PC-3 (cell line): ENCODE measurements around the gene GPN3. TPM values are rescaled to one million over a fixed set of nuclear protein-coding genes. Genes with fewer than 3 reads are reported as not detected.
"Not testable (repeated sequence)": the region's sequence is repeated elsewhere in the genome, so short reads cannot be mapped to it uniquely, and the experiment has no call there.

ENCODE experiments used
- ATAC-seq: fragments of 200-7000 bp; cut with Tn5 transposase; 2 replicates; pipeline ENCODE4 v1.9.1; 2020; ENCODE audit warnings: mild to moderate bottlenecking, moderate library complexity
- BruUV-seq: library from RNA; stranded (reverse); fragments of 400-500 nt; replicated peaks from 2 replicates; lab custom pipeline; 2021; lab: Mats Ljungman, UMichigan
- CTCF ChIA-PET: fragments of 300-600 bp; sonication (Branson Sonifier 250); formaldehyde crosslinking; loops from one replicate; lab custom pipeline; 2022; ENCODE audit warnings: antibody characterized with exemption; lab: Charles Lee
- POLR2A ChIA-PET: fragments of 300-600 bp; sonication (Branson Sonifier 250); formaldehyde crosslinking; loops from one replicate; lab custom pipeline; 2022; ENCODE audit warnings: antibody characterized with exemption; ENCODE audit not compliant: unreplicated experiment; lab: Charles Lee
- DNase-seq: peaks from one replicate; pipeline ENCODE4 v3.0.0-alpha.2; 2015
- H2AFZ ChIP-seq: fragments of 300-600 bp; sonication (generic); 2 replicates; pipeline ENCODE4 v1.6.0; 2016; ENCODE audit warnings: antibody characterized with exemption, low read length
- H3F3A ChIP-seq: fragments of 300-600 bp; sonication (generic); one replicate; pipeline ENCODE4 v1.6.0; 2017; ENCODE audit warnings: antibody characterized with exemption, low read length, control low read depth, mild to moderate bottlenecking; ENCODE audit not compliant: unreplicated experiment
- H3K27ac ChIP-seq: fragments of 300-600 bp; sonication (generic); 2 replicates; pipeline ENCODE4 v1.5.1; 2016; ENCODE audit warnings: mild to moderate bottlenecking, low read length
- H3K27me3 ChIP-seq: fragments of 300-600 bp; sonication (generic); 2 replicates; pipeline ENCODE4 v1.6.1; 2016; ENCODE audit warnings: low read length, mixed read lengths
- H3K36me3 ChIP-seq: fragments of 300-600 bp; sonication (generic); 2 replicates; pipeline ENCODE4 v1.6.1; 2016; ENCODE audit warnings: low read depth, mixed run types, low read length, mixed read lengths
- H3K4me1 ChIP-seq: fragments of 300-600 bp; sonication (generic); 2 replicates; pipeline ENCODE4 v1.5.1; 2016; ENCODE audit warnings: low read length; ENCODE audit not compliant: insufficient read depth
- H3K4me2 ChIP-seq: fragments of 300-600 bp; sonication (generic); 2 replicates; pipeline ENCODE4 v1.6.0; 2016; ENCODE audit warnings: low read length
- H3K4me3 ChIP-seq: fragments of 300-600 bp; sonication (generic); 2 replicates; pipeline ENCODE4 v1.5.1; 2016; ENCODE audit warnings: mild to moderate bottlenecking, low read length, mixed read lengths
- H3K79me2 ChIP-seq: fragments of 300-600 bp; sonication (generic); 2 replicates; pipeline ENCODE4 v1.6.1; 2017; ENCODE audit warnings: low read length, mixed read lengths
- H3K9ac ChIP-seq: fragments of 300-600 bp; sonication (generic); 2 replicates; pipeline ENCODE4 v1.6.0; 2016; ENCODE audit warnings: mild to moderate bottlenecking, low read length
- H3K9me2 ChIP-seq: fragments of 300-600 bp; sonication (generic); replicated peaks from 2 replicates; pipeline ENCODE4 v1.6.1; 2016; ENCODE audit warnings: mixed run types, low read length, mixed read lengths
- H3K9me3 ChIP-seq: fragments of 300-600 bp; sonication (generic); 2 replicates; pipeline ENCODE4 v1.6.1; 2016; ENCODE audit warnings: low read length, mixed read lengths
- H4K20me1 ChIP-seq: fragments of 300-600 bp; sonication (generic); 2 replicates; pipeline ENCODE4 v1.6.1; 2016; ENCODE audit warnings: low read length, mixed read lengths
- CTCF ChIP-seq: fragments of 300-600 bp; sonication (generic); conservative IDR thresholded peaks from 2 replicates; pipeline ENCODE4 v1.5.1; 2017; ENCODE audit warnings: antibody characterized with exemption, low read depth, mild to moderate bottlenecking, low read length
- EZH2 ChIP-seq: fragments of 300-600 bp; sonication (generic); IDR thresholded peaks from one replicate; pipeline ENCODE4 v1.6.1; 2017; ENCODE audit warnings: antibody characterized with exemption, mild to moderate bottlenecking, low read length; ENCODE audit not compliant: unreplicated experiment
- EZH2phosphoT487 ChIP-seq: fragments of 300-600 bp; sonication (generic); IDR thresholded peaks from 2 replicates; pipeline ENCODE4 v1.6.1; 2018; ENCODE audit warnings: mild to moderate bottlenecking, antibody characterized with exemption, low read length, borderline replicate concordance
- intact Hi-C: fragments of 100-400 bp; cut with micrococcal nuclease; formaldehyde crosslinking; loops from 2 replicates; pipeline ENCODE4 v1.9.0; 2023
- total RNA-seq: library from RNA; depleted of rRNA; stranded (reverse); fragments of >200 nt; gene quantifications from 2 replicates; pipeline ENCODE4 v1.2.3, GENCODE V29; 2014

The GPN3 gene
- total RNA-seq, 1 experiment from 2014 or later: 32.5 TPM

DNA sequence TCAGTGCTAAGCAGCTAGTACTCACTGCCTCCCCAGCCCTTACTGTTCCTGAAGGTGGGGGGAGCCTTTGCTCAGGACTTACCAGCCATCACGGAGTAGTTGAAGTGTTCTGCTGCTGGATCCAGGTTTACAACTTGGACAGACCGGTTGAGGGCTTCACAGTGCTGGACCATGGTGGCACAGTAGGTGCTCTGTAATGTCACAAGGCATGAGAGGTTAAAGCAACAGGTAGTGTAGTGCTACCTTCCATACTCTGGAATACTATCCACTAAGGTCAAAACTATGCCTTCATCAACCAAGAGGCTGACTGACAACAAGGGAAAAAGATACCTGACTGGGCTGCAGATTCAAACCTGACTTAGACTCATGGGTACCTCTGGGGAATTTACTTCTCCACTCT lies 3.0 kb downstream of the GPN3 start:
- Histone ChIP-seq H2AFZ (no peak overlapping the region), H3F3A (no peaks in the 10 kb centered on the region), H3K9me3 (no peaks in the 10 kb centered on the region), H3K4me2 (no peak overlapping the region), H3K4me3 (no peak overlapping the region), H3K79me2 (peaks cover 42% of the 10 kb centered on the region), H3K36me3 (peaks cover 4% of the 10 kb centered on the region; the same call in 1 of the 2 replicates), H3K27ac (no peak overlapping the region), H4K20me1 (no peaks in the 10 kb centered on the region), H3K9me2 (no peaks in the 10 kb centered on the region), H3K4me1 (peaks cover 14% of the 10 kb centered on the region), H3K9ac (no peak overlapping the region), H3K27me3 (no peaks in the 10 kb centered on the region)
- ChIA-PET POLR2A (no interaction called here), CTCF (no interaction called here)
- intact Hi-C loops: loop anchor here (10.0 kb wide), 1 partner anchor 230 kb away; no protein-coding TSS in a partner anchor
- BruUV-seq: no TSS peak
- no peak for TF ChIP-seq EZH2
- no peak for TF ChIP-seq CTCF
- no peak for TF ChIP-seq EZH2phosphoT487
- DNase-seq (no peak), ATAC-seq (no peak)

- H3K27ac ChIP-seq, DNase-seq, POLR2A ChIA-PET, H3K4me1 ChIP-seq, CTCF ChIA-PET, H3K4me3 ChIP-seq, H3K9ac ChIP-seq, H3K4me2 ChIP-seq, BruUV-seq, H3K27me3 ChIP-seq, H4K20me1 ChIP-seq, ATAC-seq, H3K9me2 ChIP-seq, H3F3A ChIP-seq, H3K9me3 ChIP-seq, H2AFZ ChIP-seq: not testable (repeated sequence)
- Histone ChIP-seq H3K36me3 (peaks cover 14% of the 10 kb centered on the region; the same call in 1 of the 2 replicates), H3K79me2 (peaks cover 16% of the 10 kb centered on the region)
- intact Hi-C loops: loop anchor here (10.0 kb wide), 1 partner anchor 234 kb away; no protein-coding TSS in a partner anchor
Measured at GRCh38 chr12:110461189-110461588, 6.9 kb downstream of the GPN3 start.

DNA sequence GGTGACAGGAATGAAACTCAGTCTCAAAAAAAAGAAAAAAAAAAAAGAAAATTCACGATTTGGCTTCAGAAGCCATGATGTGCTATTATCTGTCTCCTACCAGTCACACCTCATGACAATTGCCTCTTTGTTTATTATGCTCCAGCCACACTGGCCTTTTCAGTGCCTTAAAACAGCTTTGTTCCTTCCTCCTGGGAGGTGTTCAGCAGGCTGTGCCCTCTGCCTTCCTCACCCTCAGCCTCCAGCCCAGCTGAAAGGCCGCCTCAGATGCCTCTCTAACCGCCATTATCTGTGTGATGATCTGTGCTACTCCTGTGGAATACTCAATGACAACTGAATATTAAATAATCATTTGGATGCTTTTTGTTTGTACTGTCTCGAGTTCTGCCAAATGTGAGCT lies 9.3 kb downstream of the GPN3 start:
- CTCF ChIA-PET: no interaction called here
- intact Hi-C loops: no loop called here
- DNase-seq (no peak), ATAC-seq (no peak)
- no peak for TF ChIP-seq EZH2
- no peak for TF ChIP-seq CTCF
- no peak for TF ChIP-seq EZH2phosphoT487
- peaks cover 17% of the 10 kb centered on the region; the same call in 1 of the 2 replicates for H3K36me3 ChIP-seq
- H2AFZ ChIP-seq: no peak overlapping the region
- H3K9me3 ChIP-seq: no peaks in the 10 kb centered on the region
- no TSS peak for BruUV-seq
- H3K27ac ChIP-seq: no peak overlapping the region
- H3K9me2 ChIP-seq: no peaks in the 10 kb centered on the region
- no peak overlapping the region for H3K4me2 ChIP-seq
- peaks cover 5% of the 10 kb centered on the region; the same call in 1 of the 2 replicates for H3K79me2 ChIP-seq
- H4K20me1 ChIP-seq: no peaks in the 10 kb centered on the region
- no peak overlapping the region for H3K4me3 ChIP-seq
- H3K9ac ChIP-seq: no peak overlapping the region
- H3K27me3 ChIP-seq: no peaks in the 10 kb centered on the region
- no peaks in the 10 kb centered on the region for H3K4me1 ChIP-seq
- H3F3A ChIP-seq: no peaks in the 10 kb centered on the region
- POLR2A ChIA-PET: interaction anchor here (0.6 kb wide), 1 partner anchor 10 kb away, joined by 4 read pairs; no protein-coding TSS in a partner anchor
